HG03025 (cell line): Measurements from ENCODE around the gene NSUN4.
"Not testable (repeated sequence)": the region's sequence is repeated elsewhere in the genome, so short reads cannot be mapped to it uniquely, and the experiment has no call there.

ENCODE experiments used
- ATAC-seq: cut with Tn5 transposase; IDR thresholded peaks from one replicate; pipeline ENCODE4 v1.9.1; 2021; ENCODE audit warnings: mild to moderate bottlenecking, moderate library complexity; ENCODE audit not compliant: unreplicated experiment, low FRiP score

The NSUN4 gene

GRCh38 chr1:46363121-46363520 lies 22.5 kb downstream of the NSUN4 start:
- no peak for ATAC-seq

- no peak for ATAC-seq
Measured at GRCh38 chr1:46364612-46365011, 24.0 kb downstream of the NSUN4 start.

- not testable (repeated sequence) for ATAC-seq
Measured at GRCh38 chr1:46365796-46366195, 25.2 kb downstream of the NSUN4 start.

- no peak for ATAC-seq
Measured at GRCh38 chr1:46367072-46367471, 26.5 kb downstream of the NSUN4 start.

GRCh38 chr1:46367701-46368100 lies 27.1 kb downstream of the NSUN4 start:
- not testable (repeated sequence) for ATAC-seq

GRCh38 chr1:46368791-46369190 lies 28.2 kb downstream of the NSUN4 start:
- ATAC-seq: no peak

- ATAC-seq: no peak
Measured at GRCh38 chr1:46369542-46370213, 29.1 kb downstream of the NSUN4 start.

- ATAC-seq: no peak
Measured at GRCh38 chr1:46370214-46370633, 29.6 kb downstream of the NSUN4 start.

- no peak for ATAC-seq
Measured at GRCh38 chr1:46372431-46372830, 31.8 kb downstream of the NSUN4 start.

- no peak for ATAC-seq
Measured at GRCh38 chr1:46379996-46380395, 39.4 kb downstream of the NSUN4 start.

- ATAC-seq: no peak
Measured at GRCh38 chr1:46380508-46380907, 39.9 kb downstream of the NSUN4 start.

- ATAC-seq: no peak
Measured at GRCh38 chr1:46393510-46393909, 52.9 kb downstream of the NSUN4 start.

GRCh38 chr1:46394108-46394871 lies 53.7 kb downstream of the NSUN4 start, which contains the start of gene FAAH:
Gene FAAH (plus strand): TSS chr1:46394317. CDS start chr1:46394349, 32 bp downstream.
- no peak for ATAC-seq

GRCh38 chr1:46394872-46395465 lies 54.4 kb downstream of the NSUN4 start:
- no peak for ATAC-seq

- ATAC-seq: no peak
Measured at GRCh38 chr1:46396441-46397398, 56.1 kb downstream of the NSUN4 start.

GRCh38 chr1:46399307-46399706 lies 58.7 kb downstream of the NSUN4 start:
- ATAC-seq: no peak

GRCh38 chr1:46400421-46400820 lies 59.8 kb downstream of the NSUN4 start:
- no peak for ATAC-seq

GRCh38 chr1:46401154-46401913 lies 60.7 kb downstream of the NSUN4 start:
- no peak for ATAC-seq

- no peak for ATAC-seq
Measured at GRCh38 chr1:46401964-46402626, 61.5 kb downstream of the NSUN4 start.
